IPS DF 19.7 (cell line): ENCODE measurements around the gene NR4A3.

ENCODE experiments used
- DNase-seq: peaks from one replicate; pipeline ENCODE4 v3.0.0-alpha.2; 2013; ENCODE audit warnings: low read depth, low spot score

The NR4A3 gene

DNA sequence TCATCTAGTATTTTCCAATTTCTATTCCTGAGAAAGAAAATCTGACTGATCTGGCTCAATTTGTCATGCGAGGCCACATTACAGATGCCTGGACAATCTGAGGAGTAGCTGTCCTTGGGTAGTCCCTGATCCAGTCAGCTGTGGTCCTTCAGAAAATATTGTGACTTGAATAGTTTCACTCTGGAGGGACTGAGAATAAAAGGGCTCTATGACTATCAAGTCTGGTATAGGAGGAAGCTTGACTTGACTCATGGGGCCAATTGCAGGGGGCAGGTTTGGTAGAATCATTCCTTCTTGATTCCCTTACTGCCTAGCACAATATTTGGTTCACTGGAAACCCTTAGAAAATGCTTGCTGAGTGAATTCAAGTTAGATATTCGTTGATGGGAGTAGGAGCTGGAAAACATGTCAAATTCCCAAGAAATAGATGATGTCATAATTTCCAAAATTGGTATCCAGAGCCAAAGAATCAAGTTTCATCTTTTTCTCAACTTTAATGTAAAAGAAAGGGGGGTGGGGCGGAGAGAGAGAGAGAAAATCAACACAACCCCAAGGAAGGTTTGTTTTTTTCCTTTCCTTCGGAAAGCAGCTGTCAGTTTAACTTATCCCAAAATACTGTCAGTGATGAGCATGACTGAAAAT is 52.4 kb downstream of the NR4A3 start:
- DNase-seq: no peak

DNA sequence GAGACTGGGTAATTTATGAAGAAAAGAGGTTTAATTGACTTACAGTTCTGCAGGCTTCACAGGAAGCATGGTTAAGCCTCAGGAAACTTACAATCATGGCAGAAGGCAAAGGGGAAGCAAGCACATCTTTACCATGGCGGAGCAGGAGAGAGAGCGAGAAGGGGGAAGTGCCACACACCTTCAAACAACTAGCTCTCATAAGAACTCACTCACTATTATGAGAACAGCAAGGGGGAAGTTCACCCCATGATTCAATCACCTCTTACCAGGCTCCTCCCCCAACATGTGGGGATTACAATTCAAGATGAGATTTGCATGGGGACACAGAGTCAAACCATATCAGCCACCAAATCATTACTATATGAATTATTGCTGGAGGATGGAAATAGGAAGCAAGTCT is 54.5 kb downstream of the NR4A3 start:
- DNase-seq: no peak

- DNase-seq: no peak
These were observed 57.0 kb downstream of the NR4A3 start for GRCh38 chr9:99878651-99879050.

DNA sequence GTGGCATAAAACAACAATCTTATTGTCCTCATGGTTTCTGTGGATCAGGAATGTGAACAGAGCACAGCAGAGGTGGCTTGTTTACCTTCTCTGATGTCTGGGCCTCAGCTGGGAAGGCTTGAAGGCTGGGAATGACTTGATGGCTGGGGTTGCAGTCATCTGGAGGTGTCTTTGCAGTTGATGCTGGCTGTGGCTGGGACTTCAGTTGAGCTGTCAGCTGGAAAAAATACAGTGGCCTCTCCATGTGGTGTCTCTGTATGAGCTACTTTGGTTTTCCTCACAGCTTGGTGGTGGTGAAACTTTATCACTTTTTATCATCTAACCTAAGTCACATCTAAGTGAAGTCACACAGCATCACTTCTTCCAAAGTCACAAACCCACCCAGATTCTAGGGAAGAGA is 60.1 kb downstream of the NR4A3 start:
- no peak for DNase-seq

GRCh38 chr9:99885747-99886146 is 64.1 kb downstream of the NR4A3 start:
- DNase-seq: no peak

DNA sequence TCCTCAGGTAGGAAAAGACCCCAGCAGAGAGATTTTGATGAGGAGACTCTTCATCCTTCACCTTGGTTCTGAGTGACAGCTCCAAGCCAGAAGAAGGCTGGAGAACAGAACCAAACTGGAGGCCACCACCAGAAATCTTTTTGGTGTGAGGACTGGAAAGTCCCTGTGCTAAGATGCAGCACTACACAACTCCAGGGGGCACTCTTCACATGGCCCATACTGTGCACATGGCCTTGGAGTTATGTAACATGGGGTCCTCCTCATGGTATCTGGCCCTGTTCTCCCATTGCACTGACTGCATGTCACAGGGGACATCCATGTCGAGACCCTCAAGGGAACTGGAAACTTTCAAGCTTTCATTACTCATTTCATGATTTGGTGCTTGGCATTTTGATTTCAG is 67.4 kb downstream of the NR4A3 start:
- no peak for DNase-seq

GRCh38 chr9:99894826-99895225 is 73.1 kb downstream of the NR4A3 start:
- DNase-seq: no peak

DNA sequence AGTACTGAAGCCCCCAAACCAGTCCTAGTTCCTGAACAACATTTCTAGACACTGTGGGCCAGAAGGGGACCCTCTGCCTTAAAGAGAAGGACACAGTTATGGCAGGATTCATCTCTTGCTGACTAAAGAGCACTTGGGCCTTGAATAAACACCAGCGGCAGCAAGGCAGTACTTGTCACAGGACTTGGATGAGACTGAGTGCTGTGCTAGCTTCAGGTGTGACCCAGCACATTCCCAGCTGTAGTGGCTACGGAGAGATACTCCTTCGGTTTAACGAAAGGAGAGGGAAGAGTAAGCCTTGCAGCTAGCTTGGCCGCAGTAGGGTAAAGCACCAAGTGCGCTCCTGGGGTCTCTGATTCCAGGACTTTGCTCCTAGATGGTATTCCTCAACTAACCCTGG is 73.8 kb downstream of the NR4A3 start:
- no peak for DNase-seq

GRCh38 chr9:99896119-99896518 is 74.4 kb downstream of the NR4A3 start:
- DNase-seq: no peak

- no peak for DNase-seq
These were observed 81.7 kb downstream of the NR4A3 start for GRCh38 chr9:99903393-99903792.

DNA sequence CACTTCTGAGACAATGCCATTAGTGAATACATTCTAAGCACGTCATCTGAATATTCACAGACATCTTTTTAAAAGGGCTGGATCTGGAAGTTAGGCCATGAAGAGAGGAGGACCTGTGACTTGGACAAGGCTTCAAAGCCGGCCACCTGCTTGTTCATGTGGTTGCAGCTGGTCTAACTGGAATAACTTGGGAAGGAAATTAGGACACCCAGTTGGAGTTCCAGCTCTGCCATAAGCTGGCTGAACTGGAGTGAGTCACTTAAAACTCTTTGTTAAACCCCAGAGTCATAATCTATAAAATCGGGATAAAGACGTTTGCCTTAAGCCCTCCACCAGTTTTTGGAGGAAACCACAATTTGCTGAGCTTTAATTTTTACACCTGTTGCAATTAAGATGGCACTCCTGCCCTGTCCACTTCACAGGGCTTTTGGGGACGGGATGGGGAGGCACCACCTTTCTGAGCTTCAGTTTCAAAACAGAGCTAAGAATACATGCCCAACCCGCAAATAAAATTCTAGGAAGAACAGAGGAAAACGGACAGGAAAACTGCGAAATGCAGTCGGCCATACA is 84.2 kb downstream of the NR4A3 start:
- no peak for DNase-seq

DNA sequence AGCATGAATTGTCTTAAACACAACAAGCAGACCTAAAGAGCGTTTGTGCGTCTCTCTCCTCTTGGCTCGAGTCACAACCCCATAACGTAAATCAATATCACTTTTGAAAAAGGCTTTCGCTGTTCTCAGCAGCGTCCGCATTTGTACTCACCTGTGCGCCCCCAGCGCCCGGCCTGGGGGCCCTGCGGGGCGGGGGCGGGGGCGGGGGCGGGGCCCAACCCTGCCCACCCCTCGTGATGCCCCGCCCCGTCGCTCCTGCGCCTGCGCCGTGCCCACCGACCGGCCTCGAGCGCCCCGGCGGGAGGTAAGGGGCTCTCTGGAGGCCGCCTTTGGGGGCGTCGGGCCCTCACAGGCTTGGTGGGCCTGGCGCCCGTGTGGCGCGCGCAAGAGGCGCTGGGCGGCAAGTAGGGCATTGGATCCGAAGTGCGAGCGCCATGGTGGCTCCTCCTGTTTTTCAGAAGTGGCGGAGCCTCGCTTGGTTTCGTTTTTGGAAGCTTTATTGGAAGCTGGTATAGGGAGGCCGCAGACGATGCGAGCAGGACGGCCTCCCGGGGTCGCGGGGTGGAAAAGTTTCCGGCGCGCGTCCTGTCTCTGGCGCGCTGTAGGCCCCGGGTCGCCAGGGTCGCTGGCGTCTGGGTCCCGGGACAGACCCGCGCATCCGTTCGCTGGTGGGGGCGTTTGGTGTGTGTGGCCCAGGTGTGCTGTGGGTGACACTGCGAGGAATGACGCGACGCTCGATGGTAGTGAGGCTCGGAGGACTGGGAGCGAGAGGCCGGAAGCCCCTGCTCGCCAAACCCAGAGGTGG is 84.9 kb downstream of the NR4A3 start, which contains the start of gene STX17:
STX17 (plus strand) TSS at position 252 of the 805 bp plus-strand sequence. CDS start 8,586 bp downstream, outside the sequence.
- peak; percentile 12 for DNase-seq

DNA sequence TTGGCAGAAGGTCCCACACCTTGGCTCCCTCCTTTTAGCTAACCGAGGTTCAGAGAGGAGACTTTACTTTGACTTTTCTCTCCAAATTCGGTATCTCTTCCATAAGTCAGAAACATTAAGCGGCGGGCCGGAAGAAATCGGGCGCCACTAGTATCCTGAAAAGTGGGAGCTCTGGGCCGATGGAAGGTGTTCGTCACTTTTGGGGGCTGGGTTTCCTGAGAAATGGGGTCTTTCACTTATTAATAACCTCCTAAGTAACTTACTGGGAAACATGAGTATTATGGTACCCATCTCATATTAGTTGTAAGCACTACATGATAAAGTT is 85.5 kb downstream of the NR4A3 start:
- DNase-seq: no peak

DNA sequence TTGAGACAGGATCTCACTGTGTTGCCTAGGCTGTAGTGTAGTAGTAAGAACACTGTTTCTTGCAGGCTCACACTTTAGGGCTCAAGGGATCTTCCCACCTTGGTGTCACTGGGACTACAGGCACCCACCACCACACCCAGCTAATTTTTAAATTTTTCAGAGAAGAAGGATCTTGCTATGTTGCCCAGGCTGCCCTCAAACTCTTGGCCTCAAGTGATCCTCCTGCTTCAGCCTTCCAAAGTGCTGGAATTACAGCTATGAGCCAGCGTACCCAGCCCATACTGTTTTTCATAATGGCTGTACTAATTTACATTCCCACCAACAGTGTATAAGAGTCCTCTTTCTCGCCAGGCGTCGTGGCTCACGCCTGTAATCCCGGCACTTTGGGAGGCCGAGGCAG is 89.9 kb downstream of the NR4A3 start:
- DNase-seq: no peak
